ENCODE data around the gene CTSD. TPM values are rescaled to one million over a fixed set of nuclear protein-coding genes. Genes with fewer than 3 reads are reported as not detected.

Gene CTSD
- polyA plus RNA-seq, 1 experiment: 206 TPM

DNA sequence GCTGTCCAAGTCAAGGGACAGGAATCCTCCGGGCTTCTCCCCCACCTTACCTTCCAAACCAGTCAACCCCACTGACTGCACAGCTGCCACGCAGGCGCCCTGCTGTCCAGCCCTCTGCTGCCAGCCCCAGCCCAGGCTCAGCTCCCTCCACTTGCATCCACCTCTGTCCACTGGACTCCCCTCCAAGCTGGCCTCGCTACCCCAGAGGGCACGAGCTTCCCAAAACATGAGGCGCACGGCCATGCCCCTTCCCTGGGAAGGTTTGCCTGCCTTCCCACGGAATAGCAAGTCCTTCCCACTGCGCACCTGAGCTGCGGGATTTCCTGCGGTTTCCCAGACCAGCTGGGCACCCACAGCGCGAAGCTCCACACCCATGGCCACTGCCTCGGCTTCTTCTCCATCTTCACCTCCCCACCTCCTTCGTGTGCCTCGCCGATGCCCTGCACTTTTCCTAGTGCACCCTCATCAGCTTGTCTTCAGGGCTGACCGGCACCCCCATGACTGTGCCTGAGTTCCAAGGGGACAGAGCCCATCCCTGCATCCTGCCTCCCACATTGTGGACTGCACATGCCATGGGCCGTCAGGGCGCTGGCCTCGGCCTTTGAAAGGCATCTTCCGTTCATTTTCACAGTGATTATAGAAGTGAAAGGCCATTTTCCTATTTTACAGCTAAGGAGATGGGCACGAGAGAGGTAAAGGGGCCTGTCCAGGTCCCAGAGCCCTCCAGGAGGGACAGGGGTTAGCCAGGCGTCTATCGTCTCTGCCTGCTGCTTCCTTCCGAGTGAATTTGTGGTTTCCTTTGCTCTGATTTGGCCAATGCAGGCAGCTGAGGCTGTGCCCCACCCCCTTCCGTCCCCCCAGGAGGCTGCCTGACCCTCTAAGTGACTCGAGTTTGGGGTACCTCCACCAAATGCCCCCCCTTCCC, 29.7 kb downstream of the CTSD start:
- Histone ChIP-seq H3K36me3 (ENCODE audit: control insufficient read depth, insufficient read depth, low read length) (no peaks in the 10 kb centered on the region), H3K27me3 (ENCODE audit: control insufficient read depth, insufficient read depth, low read length) (peaks cover 5% of the 10 kb centered on the region), H3K4me3 (ENCODE audit: low read depth, low read length) (no peak overlapping the region)
- POLR2A ChIA-PET: no interaction called here
- no peak for DNase-seq (ENCODE audit: low read depth)
- CTCF ChIA-PET: interaction anchor here (0.9 to 1.8 kb wide), 2 partner anchors 40 to 422 kb away, joined by 3 to 11 read pairs; no protein-coding TSS in a partner anchor
- TF ChIP-seq CTCF (IDR thresholded peaks at IDR 0.05; ENCODE audit: insufficient read depth, low read depth, low read length): no peak

- CTCF ChIA-PET: interaction anchor here (0.9 to 1.8 kb wide), 2 partner anchors 39 to 423 kb away, joined by 3 to 11 read pairs; no protein-coding TSS in a partner anchor
- peaks cover 7% of the 10 kb centered on the region for H3K27me3 ChIP-seq (ENCODE audit: control insufficient read depth, insufficient read depth, low read length)
- POLR2A ChIA-PET: no interaction called here
- no peaks in the 10 kb centered on the region for H3K36me3 ChIP-seq (ENCODE audit: control insufficient read depth, insufficient read depth, low read length)
- no peak overlapping the region for H3K4me3 ChIP-seq (ENCODE audit: low read depth, low read length)
- no peak for DNase-seq (ENCODE audit: low read depth)
- no peak for TF ChIP-seq CTCF (IDR thresholded peaks at IDR 0.05; ENCODE audit: insufficient read depth, low read depth, low read length)
These were observed 30.6 kb downstream of the CTSD start for GRCh38 chr11:1733009-1733715.

DNA sequence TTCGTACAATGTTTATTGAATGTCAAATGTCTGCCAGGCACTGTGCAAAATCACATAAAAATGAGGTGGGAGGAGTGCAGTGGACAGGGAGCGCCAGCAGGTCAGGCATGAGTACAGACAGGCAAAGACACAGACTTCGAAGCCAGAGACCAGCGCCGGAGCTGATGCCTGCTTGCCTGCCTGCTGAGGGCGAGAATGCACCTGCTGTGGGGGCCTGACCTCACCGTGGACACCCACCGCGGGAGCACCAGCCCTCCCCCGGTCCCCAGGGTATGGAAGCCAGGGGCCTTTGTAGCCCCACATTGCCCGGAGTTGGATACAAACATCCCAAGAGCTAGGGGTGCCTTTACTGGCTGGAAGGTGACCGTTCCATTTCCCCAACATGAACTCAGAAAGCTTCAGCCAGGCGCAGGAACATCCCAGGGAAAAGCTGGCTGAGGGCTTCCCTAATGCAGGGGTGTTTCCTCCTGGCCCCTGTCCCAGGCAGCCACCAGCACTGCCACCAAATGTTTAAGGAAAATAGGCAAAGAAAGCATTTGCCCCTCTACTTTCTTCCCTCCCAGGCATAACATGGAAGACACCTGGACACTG, 31.2 kb downstream of the CTSD start:
- H3K4me3 ChIP-seq (ENCODE audit: low read depth, low read length): no peak overlapping the region
- ChIA-PET POLR2A (no interaction called here), CTCF (no interaction called here)
- no peak for DNase-seq (ENCODE audit: low read depth)
- H3K27me3 ChIP-seq (ENCODE audit: control insufficient read depth, insufficient read depth, low read length): peaks cover 10% of the 10 kb centered on the region
- TF ChIP-seq CTCF (IDR thresholded peaks at IDR 0.05; ENCODE audit: insufficient read depth, low read depth, low read length): no peak
- no peaks in the 10 kb centered on the region for H3K36me3 ChIP-seq (ENCODE audit: control insufficient read depth, insufficient read depth, low read length)

DNA sequence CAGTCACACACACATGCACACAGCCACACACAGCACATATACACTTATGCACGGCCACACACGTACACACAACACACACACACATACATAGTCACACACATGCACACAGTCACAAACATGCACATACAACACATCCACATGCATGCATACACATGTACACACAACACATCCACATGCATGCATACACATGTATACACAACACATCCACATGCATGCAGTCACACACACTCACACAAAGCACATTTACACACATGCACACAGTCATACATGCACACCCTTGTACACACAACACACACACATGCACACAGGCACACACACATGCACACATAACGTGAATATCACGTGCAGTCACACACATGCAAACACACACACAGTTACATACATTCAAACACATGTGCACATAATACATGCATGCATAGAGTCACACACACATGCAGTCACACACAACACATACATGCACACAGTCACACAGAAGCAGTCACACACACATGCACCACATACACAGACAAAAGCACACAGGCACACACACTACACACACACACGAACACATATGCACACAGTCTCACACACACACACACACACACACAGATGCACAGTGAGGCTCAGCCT, 32.2 kb downstream of the CTSD start:
- Histone ChIP-seq H3K4me3 (ENCODE audit: low read depth, low read length) (no peak overlapping the region), H3K27me3 (ENCODE audit: control insufficient read depth, insufficient read depth, low read length) (peaks cover 11% of the 10 kb centered on the region), H3K36me3 (ENCODE audit: control insufficient read depth, insufficient read depth, low read length) (no peaks in the 10 kb centered on the region)
- CTCF ChIA-PET: no interaction called here
- POLR2A ChIA-PET: no interaction called here
- no peak for DNase-seq (ENCODE audit: low read depth)
- TF ChIP-seq CTCF (IDR thresholded peaks at IDR 0.05; ENCODE audit: insufficient read depth, low read depth, low read length): no peak
